H1 (cell line): ENCODE data around the gene KLHL29. TPM values are rescaled to one million over a fixed set of nuclear protein-coding genes. Genes with fewer than 3 reads are reported as not detected.

Source experiments
- CTCF ChIA-PET: fragments of 300-600 bp; sonication (Branson Sonifier 250); formaldehyde crosslinking; loops from one replicate; lab custom pipeline; 2021; ENCODE audit not compliant: partially characterized antibody; lab: Charles Lee
- POLR2A ChIA-PET: fragments of 300-600 bp; sonication (Branson Sonifier 250); formaldehyde crosslinking; loops from one replicate; lab custom pipeline; 2021; ENCODE audit warnings: inconsistent platforms; ENCODE audit not compliant: partially characterized antibody; lab: Charles Lee
- DNase-seq, 2 experiments: peaks; one replicate each; pipeline versions ENCODE4 v3.0.0 to v3.0.0-alpha.2; 2010 to 2022; ENCODE audit warnings: low spot score in 2 of 2, low read depth in 1 of 2, mixed read lengths in 1 of 2
- FAIRE-seq: peaks from 2 replicates; lab custom pipeline; 2011; peaks lifted over from hg19 to GRCh38; lab: Jason Lieb, UNC
- H2AFZ ChIP-seq: 2 replicates; pipeline ENCODE4 v1.8.1; 2012; ENCODE audit warnings: low read length, inconsistent platforms
- H2AK5ac ChIP-seq: 2 replicates; pipeline ENCODE4 v1.6.1; 2013; ENCODE audit warnings: low read depth, low read length
- H2BK120ac ChIP-seq: replicated peaks from 2 replicates; pipeline ENCODE3; 2013; ENCODE audit warnings: low read depth, low read length, inconsistent platforms
- H2BK12ac ChIP-seq: 2 replicates; pipeline ENCODE4 v1.6.1; 2013; ENCODE audit warnings: low read depth, low read length
- H2BK15ac ChIP-seq: 2 replicates; pipeline ENCODE4 v1.6.1; 2013; ENCODE audit warnings: low read length
- H2BK20ac ChIP-seq: 2 replicates; pipeline ENCODE4 v1.6.1; 2013; ENCODE audit warnings: low read length
- H2BK5ac ChIP-seq: 2 replicates; pipeline ENCODE4 v1.6.1; 2013; ENCODE audit warnings: low read depth, low read length
- H3K14ac ChIP-seq: 2 replicates; pipeline ENCODE4 v1.6.1; 2013; ENCODE audit warnings: inconsistent platforms; ENCODE audit not compliant: insufficient read length
- H3K18ac ChIP-seq: 2 replicates; pipeline ENCODE4 v1.6.1; 2013; ENCODE audit warnings: low read length; ENCODE audit errors: extremely low read depth
- H3K23ac ChIP-seq: 2 replicates; pipeline ENCODE4 v1.6.1; 2013; ENCODE audit warnings: inconsistent platforms; ENCODE audit not compliant: insufficient read length
- H3K23me2 ChIP-seq: 2 replicates; pipeline ENCODE4 v1.6.1; 2013; ENCODE audit warnings: low read depth, low read length
- H3K27ac ChIP-seq: 2 replicates; pipeline ENCODE4 v1.6.1; 2011; ENCODE audit warnings: low read depth, low read length, inconsistent platforms
- H3K27me3 ChIP-seq, 4 experiments: replicated peaks in 1 of 4; 1 replicate in 1 of 4; 2 replicates in 3 of 4; pipeline versions ENCODE4 v1.6.1 to v1.8.1; 2011 to 2013; ENCODE audit warnings: low read length in 3 of 4, mild to moderate bottlenecking in 3 of 4, inconsistent platforms in 2 of 4, mixed read lengths in 2 of 4, moderate library complexity in 1 of 4; ENCODE audit not compliant: control insufficient read depth in 3 of 4, insufficient read depth in 3 of 4; ENCODE audit errors: extremely low read depth in 1 of 4
- H3K36me3 ChIP-seq, 4 experiments: 2 replicates each; pipeline versions ENCODE4 v1.6.1 to v1.8.1; 2011 to 2013; ENCODE audit warnings: mild to moderate bottlenecking in 4 of 4, low read length in 3 of 4, moderate library complexity in 2 of 4, control low read depth in 1 of 4, inconsistent platforms in 1 of 4; ENCODE audit not compliant: insufficient read depth in 4 of 4, control insufficient read depth in 2 of 4
- H3K4ac ChIP-seq: replicated peaks from 2 replicates; pipeline ENCODE3; 2013; ENCODE audit warnings: low read length, low read depth, mixed read lengths, inconsistent platforms; ENCODE audit not compliant: insufficient read length
- H3K4me1 ChIP-seq, 4 experiments: replicated peaks in 1 of 4; 1 replicate in 1 of 4; 2 replicates in 3 of 4; pipeline versions ENCODE4 v1.6.1 to v1.8.1; 2011 to 2013; ENCODE audit warnings: low read length in 3 of 4, inconsistent platforms in 2 of 4, mixed read lengths in 1 of 4; ENCODE audit not compliant: insufficient read depth in 4 of 4, control insufficient read depth in 3 of 4
- H3K4me2 ChIP-seq, 2 experiments: 2 replicates each; pipeline versions ENCODE4 v1.6.1 to v1.8.1; 2011 to 2013; ENCODE audit warnings: low read depth in 2 of 2, low read length in 2 of 2, control low read depth in 1 of 2, inconsistent platforms in 1 of 2, mild to moderate bottlenecking in 1 of 2; ENCODE audit not compliant: insufficient read depth in 1 of 2
- H3K4me3 ChIP-seq, 4 experiments: fragments of 200-600, 300-600 bp in 1 of 4; sonication (generic), shearing (Covaris generic), sonication (Bioruptor Twin) in 1 of 4; 2 replicates each; pipeline versions ENCODE4 v1.5.1 to v1.8.1; 2011 to 2016; ENCODE audit warnings: low read length in 4 of 4, low read depth in 3 of 4, control low read depth in 2 of 4, inconsistent platforms in 2 of 4, mild to moderate bottlenecking in 2 of 4, mixed read lengths in 1 of 4, moderate library complexity in 1 of 4; ENCODE audit not compliant: insufficient read depth in 2 of 4; ENCODE audit errors: extremely low read depth in 1 of 4
- H3K56ac ChIP-seq: replicated peaks from 2 replicates; pipeline ENCODE3; 2013; ENCODE audit warnings: low read depth, mild to moderate bottlenecking, mixed read lengths, low read length, inconsistent platforms; ENCODE audit not compliant: insufficient read length
- H3K79me1 ChIP-seq: 2 replicates; pipeline ENCODE4 v1.6.1; 2013; ENCODE audit warnings: low read depth, low read length, control low read depth
- H3K79me2 ChIP-seq, 2 experiments: 2 replicates each; pipeline versions ENCODE4 v1.6.1 to v1.8.1; 2012 to 2013; ENCODE audit warnings: low read length in 2 of 2, mild to moderate bottlenecking in 2 of 2, inconsistent platforms in 1 of 2; ENCODE audit not compliant: insufficient read depth in 2 of 2, control insufficient read depth in 1 of 2
- H3K9ac ChIP-seq, 4 experiments: replicated peaks in 1 of 4; 1 replicate in 1 of 4; 2 replicates in 3 of 4; pipeline versions ENCODE4 v1.6.1 to v1.8.1; 2011 to 2013; ENCODE audit warnings: low read depth in 3 of 4, low read length in 3 of 4, control low read depth in 2 of 4, mild to moderate bottlenecking in 2 of 4, moderate library complexity in 2 of 4, inconsistent platforms in 1 of 4; ENCODE audit errors: extremely low read depth in 1 of 4
- H3K9me3 ChIP-seq, 2 experiments: 2 replicates each; pipeline versions ENCODE4 v1.6.1 to v1.8.1; 2012 to 2013; ENCODE audit warnings: mild to moderate bottlenecking in 2 of 2, moderate library complexity in 2 of 2, control low read depth in 1 of 2, inconsistent platforms in 1 of 2, low read depth in 1 of 2, low read length in 1 of 2, mixed read lengths in 1 of 2; ENCODE audit not compliant: insufficient read depth in 2 of 2
- H4K20me1 ChIP-seq, 2 experiments: replicated peaks in 1 of 2; 2 replicates each; pipeline versions ENCODE3 to v1.8.1; 2011 to 2013; ENCODE audit warnings: inconsistent platforms in 2 of 2, low read length in 2 of 2, mild to moderate bottlenecking in 1 of 2; ENCODE audit not compliant: insufficient read depth in 2 of 2, control insufficient read depth in 1 of 2
- H4K5ac ChIP-seq: 2 replicates; pipeline ENCODE4 v1.6.1; 2013; ENCODE audit warnings: low read length, low read depth, mixed read lengths, inconsistent platforms; ENCODE audit not compliant: insufficient read length
- H4K8ac ChIP-seq: 2 replicates; pipeline ENCODE4 v1.8.0; 2013; ENCODE audit warnings: mild to moderate bottlenecking, moderate library complexity, low read length, inconsistent platforms; ENCODE audit not compliant: insufficient read depth; ENCODE audit errors: extremely low read depth
- H4K91ac ChIP-seq: replicated peaks from 2 replicates; pipeline ENCODE3; 2013; ENCODE audit warnings: low read length, mixed read lengths, inconsistent platforms; ENCODE audit not compliant: insufficient read length
- BRCA1 ChIP-seq: IDR thresholded peaks from 2 replicates; pipeline ENCODE4 v1.6.1; 2012; ENCODE audit warnings: low read depth, low read length, improper control_type of control experiment
- EZH2 ChIP-seq: fragments of 200-600 bp; sonication (generic); IDR thresholded peaks from 2 replicates; pipeline ENCODE4 v1.7.1; 2012; ENCODE audit warnings: low read depth, mild to moderate bottlenecking, moderate library complexity, low read length, inconsistent platforms; ENCODE audit not compliant: severe bottlenecking
- RFX5 ChIP-seq: IDR thresholded peaks from 2 replicates; pipeline ENCODE4 v1.6.1; 2011; ENCODE audit warnings: low read depth, low read length, improper control_type of control experiment, borderline replicate concordance
- RNF2 ChIP-seq: fragments of 200-900, 300-1000 bp; sonication (generic); IDR thresholded peaks from 2 replicates; pipeline ENCODE4 v1.7.1; 2016; ENCODE audit warnings: borderline replicate concordance, low read depth, mild to moderate bottlenecking, antibody characterized with exemption, low read length; ENCODE audit not compliant: poor library complexity, severe bottlenecking; ENCODE audit errors: missing control alignments
- WGBS, 2 experiments: shearing (Covaris generic) in 1 of 2; methylation state at CpG; one replicate each; pipeline versions ENCODE4 v1.1.6 to v1.1.7; 2013 to 2015; ENCODE audit warnings: low lambda C conversion rate in 2 of 2, mixed read lengths in 2 of 2, inconsistent platforms in 1 of 2, low coverage in 1 of 2, missing lambda C conversion rate in 1 of 2; ENCODE audit not compliant: insufficient replicate concordance in 2 of 2, insufficient coverage in 1 of 2, insufficient read length in 1 of 2; ENCODE audit errors: extremely low coverage in 1 of 2, missing lambda C conversion rate in 1 of 2; 5-methylcytosine and 5-hydroxymethylcytosine counted together
- polyA plus RNA-seq, 7 experiments: library from polyadenylated mRNA; depleted of rRNA in 3 of 7; stranded (reverse) in 5 of 7; unstranded in 2 of 7; fragments of >200 nt in 5 of 7; fragments of 200-250 nt in 2 of 7; gene quantifications; 1 replicate in 5 of 7; 2 replicates in 1 of 7; 4 replicates in 1 of 7; pipeline versions ENCODE4 v1.2.1 to v1.2.3, GENCODE V29; 2011 to 2013; ENCODE audit warnings: missing spikeins in 2 of 7, mixed read lengths in 2 of 7
- total RNA-seq: library from RNA; stranded (reverse); fragmentation: NEBNext Ultra II Directional; extraction: Animal tissue kit (Norgen Biotek cat#: 25700); gene quantifications from 2 replicates; pipeline ENCODE4 v1.2.1, GENCODE V29; 2021
- TF ChIP-seq, protein P1 (sequence below), 3 experiments: IDR thresholded peaks; 1 replicate in 2 of 3; 2 replicates in 1 of 3; pipeline versions ENCODE4 v1.5.1 to v1.6.1; 2011; ENCODE audit warnings: low read length in 3 of 3, mild to moderate bottlenecking in 3 of 3, inconsistent platforms in 2 of 3, low read depth in 1 of 3, moderate library complexity in 1 of 3; ENCODE audit not compliant: insufficient read depth in 1 of 3; ENCODE audit errors: control extremely low read depth in 1 of 3

The KLHL29 gene
- total and polyA plus RNA-seq, 2 of the 8 experiments (the other 6 are each of a cell fraction or from before 2014, with no cell fraction given): 1.1 to 4.7 TPM

DNA sequence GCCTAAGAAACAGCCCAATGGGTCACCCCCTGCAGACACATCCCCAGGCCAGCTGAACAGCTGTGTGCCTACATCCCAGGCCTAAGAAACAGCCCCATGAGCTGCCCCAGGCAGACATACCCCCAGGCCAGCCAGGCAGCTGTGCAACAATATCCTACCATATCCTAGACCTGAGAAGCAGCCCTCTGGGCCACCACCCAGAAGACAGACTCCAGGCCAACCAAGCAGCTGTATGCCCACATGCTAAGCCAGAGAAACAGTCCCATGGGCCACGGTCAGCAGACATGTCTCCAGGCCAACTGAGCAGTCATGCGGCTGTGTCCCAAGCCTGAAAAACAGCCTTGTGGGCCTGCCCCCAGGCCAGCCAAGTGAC, 336.5 kb downstream of the KLHL29 start:
- POLR2A ChIA-PET: no interaction called here
- no peaks in the 10 kb centered on the region for H3K36me3 ChIP-seq
- no peaks in the 10 kb centered on the region for H3K79me2 ChIP-seq
- no peak overlapping the region for H4K8ac ChIP-seq
- H3K79me1 ChIP-seq: no peaks in the 10 kb centered on the region; the same call in 1 of the 2 replicates
- no peak overlapping the region for H3K14ac ChIP-seq
- no peaks in the 10 kb centered on the region for H3K9me3 ChIP-seq
- FAIRE-seq: no peak
- H2BK12ac ChIP-seq: no peak overlapping the region
- H2AFZ ChIP-seq: no peak overlapping the region
- WGBS, 2 experiments: 75% methylated on average over 2 of the region's 2 CpGs; no CpG with 5 or more reads in 1 of the 2 experiments
- no peak overlapping the region for H3K4ac ChIP-seq
- CTCF ChIA-PET: interaction anchor here (0.6 to 2.4 kb wide), 3 partner anchors 37 to 97 kb away, joined by 3 to 12 read pairs (median 4); no protein-coding TSS in a partner anchor
- H2BK120ac ChIP-seq: no peak overlapping the region
- H4K5ac ChIP-seq: no peak overlapping the region
- no peaks in the 10 kb centered on the region for H3K27me3 ChIP-seq
- no peak overlapping the region for H2BK5ac ChIP-seq
- H3K4me3 ChIP-seq: no peak overlapping the region
- H4K20me1 ChIP-seq: no peaks in the 10 kb centered on the region
- no peaks in the 10 kb centered on the region for H3K4me1 ChIP-seq
- no peak for DNase-seq
- TF ChIP-seq BRCA1 (no peak), EZH2 (no peak), RFX5 (no peak), RNF2 (no peak)
- TF ChIP-seq, protein P1, sequence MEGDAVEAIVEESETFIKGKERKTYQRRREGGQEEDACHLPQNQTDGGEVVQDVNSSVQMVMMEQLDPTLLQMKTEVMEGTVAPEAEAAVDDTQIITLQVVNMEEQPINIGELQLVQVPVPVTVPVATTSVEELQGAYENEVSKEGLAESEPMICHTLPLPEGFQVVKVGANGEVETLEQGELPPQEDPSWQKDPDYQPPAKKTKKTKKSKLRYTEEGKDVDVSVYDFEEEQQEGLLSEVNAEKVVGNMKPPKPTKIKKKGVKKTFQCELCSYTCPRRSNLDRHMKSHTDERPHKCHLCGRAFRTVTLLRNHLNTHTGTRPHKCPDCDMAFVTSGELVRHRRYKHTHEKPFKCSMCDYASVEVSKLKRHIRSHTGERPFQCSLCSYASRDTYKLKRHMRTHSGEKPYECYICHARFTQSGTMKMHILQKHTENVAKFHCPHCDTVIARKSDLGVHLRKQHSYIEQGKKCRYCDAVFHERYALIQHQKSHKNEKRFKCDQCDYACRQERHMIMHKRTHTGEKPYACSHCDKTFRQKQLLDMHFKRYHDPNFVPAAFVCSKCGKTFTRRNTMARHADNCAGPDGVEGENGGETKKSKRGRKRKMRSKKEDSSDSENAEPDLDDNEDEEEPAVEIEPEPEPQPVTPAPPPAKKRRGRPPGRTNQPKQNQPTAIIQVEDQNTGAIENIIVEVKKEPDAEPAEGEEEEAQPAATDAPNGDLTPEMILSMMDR (IDR thresholded peaks at IDR 0.05; ENCODE audit: control extremely low read depth in 1 of 3, insufficient read depth in 1 of 3, low read depth in 1 of 3, low read length in 3 of 3): no peak
- H3K9ac ChIP-seq: no peak overlapping the region
- H2BK20ac ChIP-seq: no peak overlapping the region
- H2AK5ac ChIP-seq: no peak overlapping the region
- no peak overlapping the region for H3K56ac ChIP-seq
- H3K23ac ChIP-seq: no peak overlapping the region
- no peak overlapping the region for H4K91ac ChIP-seq
- no peak overlapping the region for H2BK15ac ChIP-seq
- H3K27ac ChIP-seq: no peak overlapping the region
- H3K4me2 ChIP-seq: no peak overlapping the region
- H3K18ac ChIP-seq: no peak overlapping the region
- H3K23me2 ChIP-seq: no peaks in the 10 kb centered on the region
